HEK293T (cell line): ENCODE results near the gene VPS33A.

Source experiments
- CTCF ChIA-PET: fragments of 350-600 bp; formaldehyde crosslinking; extraction: SDS; loops from one replicate; lab custom pipeline; 2021; ENCODE audit warnings: antibody characterized with exemption, inconsistent platforms; lab: Yijun Ruan, JAX
- POLR2A ChIA-PET: fragments of 350-600 bp; formaldehyde crosslinking; extraction: SDS; loops from one replicate; lab custom pipeline; 2020; ENCODE audit warnings: antibody characterized with exemption, inconsistent platforms; lab: Yijun Ruan, JAX
- DNase-seq: peaks from one replicate; pipeline ENCODE4 v3.0.0; 2012; ENCODE audit warnings: mixed read lengths; ENCODE audit errors: extremely low spot score
- ARNT ChIP-seq: fragments of 450-650 bp; IDR thresholded peaks from 2 replicates; pipeline ENCODE4 v1.6.1; 2017; ENCODE audit warnings: mild to moderate bottlenecking
- BHLHE40 ChIP-seq: fragments of 450-650 bp; IDR thresholded peaks from 2 replicates; pipeline ENCODE4 v1.6.1; 2016; ENCODE audit warnings: mild to moderate bottlenecking, moderate library complexity, borderline replicate concordance
- CTBP1 ChIP-seq: fragments of 450-650 bp; IDR thresholded peaks from 2 replicates; pipeline ENCODE4 v1.6.1; 2016; ENCODE audit warnings: borderline replicate concordance
- ELF4 ChIP-seq: fragments of 450-650 bp; IDR thresholded peaks from 2 replicates; pipeline ENCODE4 v1.6.1; 2017; ENCODE audit warnings: antibody characterized with exemption
- FOXK2 ChIP-seq: fragments of 450-650 bp; IDR thresholded peaks from 2 replicates; pipeline ENCODE4 v1.6.1; 2016; ENCODE audit warnings: mild to moderate bottlenecking
- LEF1 ChIP-seq: fragments of 450-650 bp; IDR thresholded peaks from 2 replicates; pipeline ENCODE4 v1.6.1; 2017; ENCODE audit warnings: mild to moderate bottlenecking, borderline replicate concordance
- NFRKB ChIP-seq: fragments of 450-650 bp; IDR thresholded peaks from 2 replicates; pipeline ENCODE4 v1.6.1; 2016; ENCODE audit warnings: mild to moderate bottlenecking, moderate library complexity
- SP1 ChIP-seq: fragments of 450-650 bp; IDR thresholded peaks from 2 replicates; pipeline ENCODE4 v1.6.1; 2017
- SUZ12 ChIP-seq: fragments of 450-650 bp; IDR thresholded peaks from 2 replicates; pipeline ENCODE4 v1.6.1; 2016; ENCODE audit warnings: mild to moderate bottlenecking
- TARDBP ChIP-seq: fragments of 450-650 bp; IDR thresholded peaks from 2 replicates; pipeline ENCODE4 v1.6.1; 2016
- TF ChIP-seq, protein P1 (sequence below): fragments of 450-650 bp; IDR thresholded peaks from 2 replicates; pipeline ENCODE4 v1.6.1; 2016

VPS33A gene

DNA sequence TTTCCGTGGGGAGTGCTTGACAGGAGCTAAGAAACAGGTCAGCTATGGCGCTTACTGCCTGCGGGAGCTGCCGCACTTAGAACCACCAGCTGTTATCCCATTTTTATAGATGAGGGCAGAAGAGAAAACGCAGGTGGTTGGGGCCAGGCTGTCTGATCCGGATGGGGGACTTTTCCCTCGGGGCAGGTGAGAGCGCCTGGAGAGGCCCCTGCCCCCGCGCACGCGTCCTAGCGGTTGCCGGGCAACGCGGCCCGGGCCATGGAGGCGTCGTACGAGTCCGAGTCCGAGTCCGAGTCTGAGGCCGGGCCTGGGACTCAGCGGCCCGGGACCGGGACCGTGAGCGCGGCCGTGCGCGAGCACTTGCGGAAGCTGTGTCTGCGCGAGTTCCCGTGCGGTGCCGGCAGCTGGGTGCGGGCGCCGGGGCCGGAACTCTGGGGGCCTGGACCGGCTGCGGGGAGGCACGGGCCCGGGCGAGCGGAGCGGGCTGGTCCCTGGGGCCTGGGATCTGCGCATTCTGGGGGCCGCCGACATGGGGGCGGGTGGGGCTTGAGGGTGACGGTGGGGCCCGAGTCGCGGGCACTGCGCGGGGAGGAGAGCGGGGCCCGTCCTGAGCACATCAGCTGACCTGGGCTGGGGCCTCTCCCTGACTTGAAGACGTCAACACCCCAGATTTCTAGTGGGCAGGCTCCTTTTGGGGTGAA, 83.3 kb downstream of the VPS33A start, which contains the start of gene LRRC43:
LRRC43 (plus strand) TSS at position 237 of the 701 bp plus-strand sequence; CDS start at position 259, 22 bp downstream.
- ChIA-PET POLR2A (no interaction called here), CTCF (no interaction called here)
- TF ChIP-seq LEF1 (no peak), SUZ12 (no peak), BHLHE40 (no peak), FOXK2 (no peak), CTBP1 (no peak), ELF4 (no peak), ARNT (no peak), TARDBP (no peak), SP1 (no peak), NFRKB (no peak)
- TF ChIP-seq, protein P1, sequence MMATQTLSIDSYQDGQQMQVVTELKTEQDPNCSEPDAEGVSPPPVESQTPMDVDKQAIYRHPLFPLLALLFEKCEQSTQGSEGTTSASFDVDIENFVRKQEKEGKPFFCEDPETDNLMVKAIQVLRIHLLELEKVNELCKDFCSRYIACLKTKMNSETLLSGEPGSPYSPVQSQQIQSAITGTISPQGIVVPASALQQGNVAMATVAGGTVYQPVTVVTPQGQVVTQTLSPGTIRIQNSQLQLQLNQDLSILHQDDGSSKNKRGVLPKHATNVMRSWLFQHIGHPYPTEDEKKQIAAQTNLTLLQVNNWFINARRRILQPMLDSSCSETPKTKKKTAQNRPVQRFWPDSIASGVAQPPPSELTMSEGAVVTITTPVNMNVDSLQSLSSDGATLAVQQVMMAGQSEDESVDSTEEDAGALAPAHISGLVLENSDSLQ: no peak
- no peak for DNase-seq
